GM12872 (cell line): ENCODE results near the gene DXO.
"Not testable (repeated sequence)": the region's sequence is repeated elsewhere in the genome, so short reads cannot be mapped to it uniquely, and the experiment has no call there.

ENCODE experiments used
- TF ChIP-seq, protein P1 (sequence below): IDR thresholded peaks from 3 replicates; pipeline ENCODE4 v1.5.1; 2011; ENCODE audit warnings: low read depth, mild to moderate bottlenecking, low read length, moderate library complexity; ENCODE audit not compliant: insufficient read depth

The DXO gene

GRCh38 chr6:31971993-31972708, at the start of gene DXO:
Gene DXO, minus strand, starts transcription at chr6:31972138. Its CDS starts 463 bp downstream, at chr6:31971675.
- TF ChIP-seq, protein P1, sequence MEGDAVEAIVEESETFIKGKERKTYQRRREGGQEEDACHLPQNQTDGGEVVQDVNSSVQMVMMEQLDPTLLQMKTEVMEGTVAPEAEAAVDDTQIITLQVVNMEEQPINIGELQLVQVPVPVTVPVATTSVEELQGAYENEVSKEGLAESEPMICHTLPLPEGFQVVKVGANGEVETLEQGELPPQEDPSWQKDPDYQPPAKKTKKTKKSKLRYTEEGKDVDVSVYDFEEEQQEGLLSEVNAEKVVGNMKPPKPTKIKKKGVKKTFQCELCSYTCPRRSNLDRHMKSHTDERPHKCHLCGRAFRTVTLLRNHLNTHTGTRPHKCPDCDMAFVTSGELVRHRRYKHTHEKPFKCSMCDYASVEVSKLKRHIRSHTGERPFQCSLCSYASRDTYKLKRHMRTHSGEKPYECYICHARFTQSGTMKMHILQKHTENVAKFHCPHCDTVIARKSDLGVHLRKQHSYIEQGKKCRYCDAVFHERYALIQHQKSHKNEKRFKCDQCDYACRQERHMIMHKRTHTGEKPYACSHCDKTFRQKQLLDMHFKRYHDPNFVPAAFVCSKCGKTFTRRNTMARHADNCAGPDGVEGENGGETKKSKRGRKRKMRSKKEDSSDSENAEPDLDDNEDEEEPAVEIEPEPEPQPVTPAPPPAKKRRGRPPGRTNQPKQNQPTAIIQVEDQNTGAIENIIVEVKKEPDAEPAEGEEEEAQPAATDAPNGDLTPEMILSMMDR = no peak

DNA sequence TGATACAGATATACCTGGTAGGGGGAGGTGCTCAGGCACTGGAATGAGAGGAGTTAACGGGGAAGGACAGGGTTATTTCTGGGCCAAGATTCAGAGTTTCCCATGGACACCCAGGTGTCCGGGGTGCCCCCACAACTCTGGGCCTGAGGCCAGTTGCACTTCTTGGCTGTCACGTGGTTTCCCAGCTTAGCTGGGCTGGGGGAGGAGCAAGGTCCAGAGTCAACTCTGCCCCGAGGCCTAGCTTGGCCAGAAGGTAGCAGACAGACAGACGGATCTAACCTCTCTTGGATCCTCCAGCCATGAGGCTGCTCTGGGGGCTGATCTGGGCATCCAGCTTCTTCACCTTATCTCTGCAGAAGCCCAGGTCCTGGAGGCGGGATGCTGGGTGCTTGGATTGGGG, 42.6 kb upstream of the DXO start, which contains the start of gene C4B:
C4B (plus strand) TSS at position 249 of the 400 bp plus-strand sequence; CDS start at position 300, 51 bp downstream.
- TF ChIP-seq, protein P1 = not testable (repeated sequence)

DNA sequence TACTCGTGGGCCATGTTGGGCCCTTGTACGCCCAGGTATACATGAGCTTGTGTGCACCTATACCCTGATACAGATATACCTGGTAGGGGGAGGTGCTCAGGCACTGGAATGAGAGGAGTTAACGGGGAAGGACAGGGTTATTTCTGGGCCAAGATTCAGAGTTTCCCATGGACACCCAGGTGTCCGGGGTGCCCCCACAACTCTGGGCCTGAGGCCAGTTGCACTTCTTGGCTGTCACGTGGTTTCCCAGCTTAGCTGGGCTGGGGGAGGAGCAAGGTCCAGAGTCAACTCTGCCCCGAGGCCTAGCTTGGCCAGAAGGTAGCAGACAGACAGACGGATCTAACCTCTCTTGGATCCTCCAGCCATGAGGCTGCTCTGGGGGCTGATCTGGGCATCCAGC, 9.8 kb upstream of the DXO start, which contains the start of gene C4A:
C4A (plus strand) TSS at position 314 of the 400 bp plus-strand sequence; CDS start at position 365, 51 bp downstream.
- TF ChIP-seq, protein P1 = not testable (repeated sequence)

DNA sequence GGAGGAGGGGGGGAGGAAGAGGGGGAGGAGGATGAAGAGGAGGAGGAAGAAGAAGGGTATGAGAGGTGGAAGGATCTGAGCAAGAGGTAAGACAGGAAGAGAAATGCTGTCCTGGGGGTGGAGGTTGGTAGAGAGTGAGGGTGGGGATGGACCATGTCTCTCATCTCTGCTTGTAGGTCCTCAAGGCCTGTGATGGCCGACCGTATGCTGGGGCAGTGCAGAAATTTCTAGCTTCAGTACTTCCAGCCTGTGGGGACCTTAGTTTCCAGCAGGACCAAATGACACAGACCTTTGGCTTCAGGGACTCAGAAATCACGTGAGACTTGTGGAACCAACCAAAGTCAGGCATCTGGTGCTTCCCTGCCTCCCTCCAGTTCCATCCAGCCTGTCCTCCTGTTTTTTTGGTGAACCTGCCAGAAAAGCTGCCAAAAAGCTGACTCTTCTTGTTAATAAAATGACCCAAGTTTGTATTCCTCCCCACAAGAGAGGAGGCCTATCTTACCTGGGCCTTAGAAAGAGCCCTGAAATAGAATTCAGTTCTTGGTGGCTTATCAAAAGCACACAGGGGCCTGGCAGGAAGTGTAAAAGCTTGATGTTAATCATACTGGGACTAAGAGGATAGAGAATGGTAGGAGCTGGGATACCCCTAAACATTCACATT, 7.4 kb upstream of the DXO start:
- TF ChIP-seq, protein P1 = no peak

- TF ChIP-seq, protein P1 = no peak
Measured at GRCh38 chr6:31978831-31979230, 6.9 kb upstream of the DXO start.

- TF ChIP-seq, protein P1 = no peak
Measured at GRCh38 chr6:31977816-31978431, 6.0 kb upstream of the DXO start.

DNA sequence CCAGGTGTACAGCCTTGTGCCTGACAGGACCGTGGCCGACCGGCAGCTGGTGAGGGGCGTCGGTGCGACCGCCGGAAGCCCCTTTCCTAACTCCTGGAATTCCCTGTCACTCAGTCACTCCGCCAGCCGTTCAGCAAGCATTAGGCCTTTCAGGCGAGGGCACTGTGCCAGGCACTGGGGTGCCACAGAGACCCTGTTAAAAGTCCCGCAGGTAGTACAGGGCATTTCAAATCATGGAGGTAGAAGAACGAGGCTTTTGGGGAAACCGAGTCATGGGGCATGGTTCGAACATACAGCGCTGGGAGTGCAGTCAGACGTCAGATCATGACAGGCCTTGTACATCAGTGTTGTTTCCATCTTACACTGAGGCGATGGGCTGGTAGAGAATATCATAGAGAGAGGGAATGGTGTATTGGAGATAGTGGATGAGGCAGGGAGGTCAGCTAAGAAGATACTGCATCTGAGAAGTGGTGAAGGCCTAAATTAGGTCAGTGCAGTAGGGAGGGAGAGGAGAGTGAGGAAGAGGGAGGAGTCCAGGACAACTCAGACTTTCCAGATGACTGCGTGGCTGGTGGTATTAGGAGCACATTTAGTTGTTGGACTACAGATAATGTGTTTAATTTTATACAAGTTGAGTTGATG, 892 bp upstream of the DXO start:
- TF ChIP-seq, protein P1 = no peak
